Measurements from ENCODE around the gene SLITRK5. TPM values are rescaled to one million over a fixed set of nuclear protein-coding genes. Genes with fewer than 3 reads are reported as not detected.

SLITRK5 gene
- total and polyA plus RNA-seq, 2 donors (not counting 3 experiments of a cell fraction or from before 2014, with no cell fraction given) = 0.01 to 0.04 TPM

DNA sequence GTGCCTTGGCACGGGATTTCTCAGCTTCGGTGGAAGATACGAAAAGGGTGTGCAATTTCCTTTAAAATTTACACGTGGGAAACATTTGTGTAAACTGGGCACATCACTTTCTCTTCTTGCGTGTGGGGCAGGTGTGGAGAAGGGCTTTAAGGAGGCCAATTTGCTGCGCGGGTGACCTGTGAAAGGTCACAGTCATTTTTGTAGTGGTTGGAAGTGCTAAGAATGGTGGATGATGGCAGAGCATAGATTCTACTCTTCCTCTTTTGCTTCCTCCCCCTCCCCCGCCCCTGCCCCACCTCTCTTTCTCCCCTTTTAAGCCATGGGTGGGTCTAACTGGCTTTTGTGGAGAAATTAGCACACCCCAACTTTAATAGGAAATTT lies 7.2 kb downstream of the SLITRK5 start:
- H3K9me1 ChIP-seq (replicated peaks; ENCODE audit: control insufficient read depth, extremely low read depth, insufficient read depth, low read length) = no peaks in the 10 kb centered on the region
- H2AFZ ChIP-seq (ENCODE audit: low read depth, low read length) = peak overlapping the region; percentile 29
- H3K9ac ChIP-seq (replicated peaks; ENCODE audit: extremely low read depth, insufficient read depth, low read length) = no peak overlapping the region
- H3K4me2 ChIP-seq (ENCODE audit: insufficient read depth, low read length) = peak overlapping the region; percentile 90
- H3K27me3 ChIP-seq (ENCODE audit: control insufficient read depth in 2 of 2, insufficient read depth in 2 of 2, low read length in 2 of 2) = peaks cover 22 to 50% of the 10 kb centered on the region in 2 experiments
- H3K4me1 ChIP-seq (ENCODE audit: control insufficient read depth, extremely low read depth, insufficient read depth, low read length) = peaks cover 5% of the 10 kb centered on the region
- ChIA-PET CTCF (no interaction called here), POLR2A (no interaction called here)
- no peaks in the 10 kb centered on the region for H3K9me3 ChIP-seq (replicated peaks; ENCODE audit: control insufficient read depth, insufficient read depth, low read length)
- peak overlapping the region in 1 of 3 experiments; percentile 48 for H3K4me3 ChIP-seq (replicated peaks in 1 of 3; ENCODE audit: insufficient read depth in 1 of 3, low read depth in 1 of 3, low read length in 3 of 3)
- BruUV-seq (replicated peaks) = no TSS peak
- TF ChIP-seq EZH2 (IDR thresholded peaks at IDR 0.05; ENCODE audit: borderline replicate concordance, low read depth, low read length, severe bottlenecking) (no peak), POLR2A (IDR thresholded peaks at IDR 0.05; ENCODE audit: low read depth, low read length) (no peak), FOS (IDR thresholded peaks at IDR 0.05; ENCODE audit: borderline replicate concordance, insufficient read depth, low read length) (no peak), POLR2AphosphoS5 (IDR thresholded peaks at IDR 0.05; ENCODE audit: insufficient read depth, low read depth, low read length) (no peak)
- TF ChIP-seq, protein P1, sequence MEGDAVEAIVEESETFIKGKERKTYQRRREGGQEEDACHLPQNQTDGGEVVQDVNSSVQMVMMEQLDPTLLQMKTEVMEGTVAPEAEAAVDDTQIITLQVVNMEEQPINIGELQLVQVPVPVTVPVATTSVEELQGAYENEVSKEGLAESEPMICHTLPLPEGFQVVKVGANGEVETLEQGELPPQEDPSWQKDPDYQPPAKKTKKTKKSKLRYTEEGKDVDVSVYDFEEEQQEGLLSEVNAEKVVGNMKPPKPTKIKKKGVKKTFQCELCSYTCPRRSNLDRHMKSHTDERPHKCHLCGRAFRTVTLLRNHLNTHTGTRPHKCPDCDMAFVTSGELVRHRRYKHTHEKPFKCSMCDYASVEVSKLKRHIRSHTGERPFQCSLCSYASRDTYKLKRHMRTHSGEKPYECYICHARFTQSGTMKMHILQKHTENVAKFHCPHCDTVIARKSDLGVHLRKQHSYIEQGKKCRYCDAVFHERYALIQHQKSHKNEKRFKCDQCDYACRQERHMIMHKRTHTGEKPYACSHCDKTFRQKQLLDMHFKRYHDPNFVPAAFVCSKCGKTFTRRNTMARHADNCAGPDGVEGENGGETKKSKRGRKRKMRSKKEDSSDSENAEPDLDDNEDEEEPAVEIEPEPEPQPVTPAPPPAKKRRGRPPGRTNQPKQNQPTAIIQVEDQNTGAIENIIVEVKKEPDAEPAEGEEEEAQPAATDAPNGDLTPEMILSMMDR (IDR thresholded peaks at IDR 0.05; ENCODE audit: extremely low read depth in 1 of 2, insufficient read depth in 1 of 2, low read depth in 1 of 2, low read length in 2 of 2) = no peak
- dilution Hi-C loops (cut with MboI; ENCODE audit: extremely low pct_ligation_motif_present, low sequenced_read_pairs) (no loop called here), intact Hi-C loops (cut with micrococcal nuclease) (no loop called here)
- no peak for FAIRE-seq
- no peaks in the 10 kb centered on the region for H3K79me2 ChIP-seq (ENCODE audit: control insufficient read depth, insufficient read depth, low read length)
- no peaks in the 10 kb centered on the region for H3K36me3 ChIP-seq (ENCODE audit: control insufficient read depth in 2 of 2, extremely low read depth in 1 of 2, insufficient read depth in 2 of 2, low read length in 2 of 2)
- H4K20me1 ChIP-seq (replicated peaks; ENCODE audit: control insufficient read depth, extremely low read depth, insufficient read depth, low read length) = no peaks in the 10 kb centered on the region
- H3K27ac ChIP-seq (ENCODE audit: insufficient read depth, low read depth, low read length) = no peak overlapping the region
- DNase-seq (ENCODE audit: low read depth, low spot score) = no peak

DNA sequence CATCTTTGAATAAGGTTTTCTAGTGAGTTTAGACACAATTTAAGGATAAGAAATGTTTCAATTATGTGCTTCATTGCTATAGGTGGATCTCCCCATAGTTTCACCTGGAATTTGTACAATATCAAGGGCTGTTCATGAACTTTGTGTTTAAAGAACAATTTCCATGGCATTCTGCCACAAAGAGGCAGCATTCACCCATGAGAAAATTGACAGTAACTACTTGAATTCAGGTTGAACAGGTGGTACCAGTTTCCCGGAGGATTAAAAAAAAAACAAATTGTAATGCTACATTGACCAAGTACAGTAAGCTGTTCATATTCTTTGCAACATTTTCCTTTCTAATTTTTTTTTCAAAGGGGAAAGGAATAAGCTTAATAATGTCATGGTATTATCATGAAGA lies 9.1 kb downstream of the SLITRK5 start:
- no TSS peak for BruUV-seq (replicated peaks)
- ChIA-PET CTCF (no interaction called here), POLR2A (no interaction called here)
- H3K4me2 ChIP-seq (ENCODE audit: insufficient read depth, low read length) = no peak overlapping the region
- H3K9me3 ChIP-seq (replicated peaks; ENCODE audit: control insufficient read depth, insufficient read depth, low read length) = no peaks in the 10 kb centered on the region
- no peak overlapping the region for H3K27ac ChIP-seq (ENCODE audit: insufficient read depth, low read depth, low read length)
- no peaks in the 10 kb centered on the region for H4K20me1 ChIP-seq (replicated peaks; ENCODE audit: control insufficient read depth, extremely low read depth, insufficient read depth, low read length)
- dilution Hi-C loops (cut with MboI; ENCODE audit: extremely low pct_ligation_motif_present, low sequenced_read_pairs) (no loop called here), intact Hi-C loops (cut with micrococcal nuclease) (no loop called here)
- no peak overlapping the region for H2AFZ ChIP-seq (ENCODE audit: low read depth, low read length)
- H3K4me1 ChIP-seq (ENCODE audit: control insufficient read depth, extremely low read depth, insufficient read depth, low read length) = peaks cover 5% of the 10 kb centered on the region
- H3K79me2 ChIP-seq (ENCODE audit: control insufficient read depth, insufficient read depth, low read length) = no peaks in the 10 kb centered on the region
- FAIRE-seq (no peak), DNase-seq (ENCODE audit: low read depth, low spot score) (no peak)
- no peak overlapping the region for H3K9ac ChIP-seq (replicated peaks; ENCODE audit: extremely low read depth, insufficient read depth, low read length)
- no peak overlapping the region for H3K4me3 ChIP-seq (replicated peaks in 1 of 3; ENCODE audit: insufficient read depth in 1 of 3, low read depth in 1 of 3, low read length in 3 of 3)
- TF ChIP-seq POLR2A (IDR thresholded peaks at IDR 0.05; ENCODE audit: low read depth, low read length) (no peak), EZH2 (IDR thresholded peaks at IDR 0.05; ENCODE audit: borderline replicate concordance, low read depth, low read length, severe bottlenecking) (no peak), POLR2AphosphoS5 (IDR thresholded peaks at IDR 0.05; ENCODE audit: insufficient read depth, low read depth, low read length) (no peak), GATA2 (IDR thresholded peaks at IDR 0.05; ENCODE audit: insufficient read depth, insufficient read length, low read depth, low read length) (no peak), JUN (IDR thresholded peaks at IDR 0.05; ENCODE audit: borderline replicate concordance, insufficient read depth, insufficient read length, low read depth) (no peak), MYC (IDR thresholded peaks at IDR 0.05; ENCODE audit: low read depth, low read length) (no peak), FOS (IDR thresholded peaks at IDR 0.05; ENCODE audit: borderline replicate concordance, insufficient read depth, low read length) (no peak)
- TF ChIP-seq, protein P1 (IDR thresholded peaks at IDR 0.05; ENCODE audit: extremely low read depth in 1 of 2, insufficient read depth in 1 of 2, low read depth in 1 of 2, low read length in 2 of 2) = no peak
- TF ChIP-seq, protein P2, sequence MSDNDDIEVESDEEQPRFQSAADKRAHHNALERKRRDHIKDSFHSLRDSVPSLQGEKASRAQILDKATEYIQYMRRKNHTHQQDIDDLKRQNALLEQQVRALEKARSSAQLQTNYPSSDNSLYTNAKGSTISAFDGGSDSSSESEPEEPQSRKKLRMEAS (IDR thresholded peaks at IDR 0.05; ENCODE audit: insufficient read depth, insufficient read length) = no peak
- H3K9me1 ChIP-seq (replicated peaks; ENCODE audit: control insufficient read depth, extremely low read depth, insufficient read depth, low read length) = no peaks in the 10 kb centered on the region
- H3K36me3 ChIP-seq (ENCODE audit: control insufficient read depth in 2 of 2, extremely low read depth in 1 of 2, insufficient read depth in 2 of 2, low read length in 2 of 2) = no peaks in the 10 kb centered on the region
- peaks cover 7 to 31% of the 10 kb centered on the region in 2 experiments for H3K27me3 ChIP-seq (ENCODE audit: control insufficient read depth in 2 of 2, insufficient read depth in 2 of 2, low read length in 2 of 2)

Data from endothelial cell of umbilical vein (primary cell).